HG02642 (cell line): Measurements from ENCODE around the gene CMTM1.
"Not testable (repeated sequence)": the region's sequence is repeated elsewhere in the genome, so short reads cannot be mapped to it uniquely, and the experiment has no call there.

Experiments used
- ATAC-seq: cut with Tn5 transposase; IDR thresholded peaks from one replicate; pipeline ENCODE4 v1.9.1; 2021; ENCODE audit warnings: mild to moderate bottlenecking; ENCODE audit not compliant: unreplicated experiment, poor library complexity

CMTM1 gene

GRCh38 chr16:66560107-66560506, 6.1 kb upstream of the CMTM1 start:
- ATAC-seq, result no peak

GRCh38 chr16:66561381-66562080, 4.7 kb upstream of the CMTM1 start:
- no peak for ATAC-seq

GRCh38 chr16:66562409-66562808, 3.8 kb upstream of the CMTM1 start:
- ATAC-seq, result no peak

- ATAC-seq, result no peak
Measured at GRCh38 chr16:66562986-66563385, 3.3 kb upstream of the CMTM1 start.

GRCh38 chr16:66563574-66564334, 2.5 kb upstream of the CMTM1 start:
- ATAC-seq, result no peak

- ATAC-seq, result not testable (repeated sequence)
Measured at GRCh38 chr16:66567270-66567669, 1.0 kb downstream of the CMTM1 start.

- ATAC-seq, result no peak
Measured at GRCh38 chr16:66568355-66568754, 2.1 kb downstream of the CMTM1 start.

- ATAC-seq, result no peak
Measured at GRCh38 chr16:66569131-66569530, 2.9 kb downstream of the CMTM1 start.

- ATAC-seq, result no peak
Measured at GRCh38 chr16:66569827-66570405, 3.7 kb downstream of the CMTM1 start.

GRCh38 chr16:66572356-66572755, 6.1 kb downstream of the CMTM1 start:
- ATAC-seq, result no peak

- ATAC-seq, result no peak
Measured at GRCh38 chr16:66574081-66574480, 7.8 kb downstream of the CMTM1 start.

- ATAC-seq, result no peak
Measured at GRCh38 chr16:66574531-66574930, 8.3 kb downstream of the CMTM1 start.

- ATAC-seq, result no peak
Measured at GRCh38 chr16:66575060-66575459, 8.8 kb downstream of the CMTM1 start.

- ATAC-seq, result no peak
Measured at GRCh38 chr16:66576296-66576695, 10.1 kb downstream of the CMTM1 start.

GRCh38 chr16:66578651-66579531, 12.7 kb downstream of the CMTM1 start, which contains the start of gene CMTM2:
TSS of gene CMTM2 (plus strand) at chr16:66579463. CDS start at chr16:66579608, 145 bp downstream.
- ATAC-seq, result no peak

- ATAC-seq, result no peak
Measured at GRCh38 chr16:66580605-66581209, 14.5 kb downstream of the CMTM1 start.

GRCh38 chr16:66581246-66581952, 15.2 kb downstream of the CMTM1 start:
- no peak for ATAC-seq

GRCh38 chr16:66585481-66586239, 19.4 kb downstream of the CMTM1 start:
- no peak for ATAC-seq
